Neural progenitor cell (in vitro differentiated cells): Measurements from ENCODE around the gene TPM1. TPM values are rescaled to one million over a fixed set of nuclear protein-coding genes. Genes with fewer than 3 reads are reported as not detected.

Experiments used
- DNase-seq: peaks from one replicate; pipeline ENCODE4 v3.0.0-alpha.2; 2016; ENCODE audit warnings: low spot score
- H2AFZ ChIP-seq: fragments of 200-600 bp; sonication (generic); replicated peaks from 2 replicates; pipeline ENCODE4 v1.6.1; 2016; ENCODE audit warnings: antibody characterized with exemption
- H3F3A ChIP-seq: fragments of 200-600 bp; sonication (generic); 2 replicates; pipeline ENCODE4 v1.6.1; 2016; ENCODE audit warnings: antibody characterized with exemption, low read depth
- H3K27ac ChIP-seq: fragments of 200-600 bp; sonication (generic); 2 replicates; pipeline ENCODE4 v1.5.1; 2016; ENCODE audit warnings: mild to moderate bottlenecking
- H3K27me3 ChIP-seq: fragments of 200-600 bp; sonication (generic); 2 replicates; pipeline ENCODE4 v1.6.1; 2016; ENCODE audit warnings: mild to moderate bottlenecking, moderate library complexity
- H3K36me3 ChIP-seq: fragments of 200-600 bp; sonication (generic); 2 replicates; pipeline ENCODE4 v1.5.1; 2016
- H3K4me1 ChIP-seq: fragments of 200-600 bp; sonication (generic); 2 replicates; pipeline ENCODE4 v1.6.1; 2016; ENCODE audit warnings: mixed run types
- H3K4me2 ChIP-seq: fragments of 200-600 bp; sonication (generic); 2 replicates; pipeline ENCODE4 v1.6.1; 2016
- H3K4me3 ChIP-seq: fragments of 200-600 bp; sonication (generic); 2 replicates; pipeline ENCODE4 v1.5.1; 2016
- H3K79me2 ChIP-seq: fragments of 200-600 bp; sonication (generic); 2 replicates; pipeline ENCODE4 v1.6.1; 2016; ENCODE audit warnings: low read depth
- H3K9ac ChIP-seq: fragments of 200-600 bp; sonication (generic); 2 replicates; pipeline ENCODE4 v1.6.1; 2016
- H3K9me3 ChIP-seq: fragments of 200-600 bp; sonication (generic); 2 replicates; pipeline ENCODE4 v1.5.1; 2016; ENCODE audit warnings: low read depth
- H4K20me1 ChIP-seq: fragments of 200-600 bp; sonication (generic); 2 replicates; pipeline ENCODE4 v1.6.1; 2016; ENCODE audit warnings: low read depth
- H3K27ac Mint-ChIP-seq: 3 replicates; pipeline ENCODE4 v1.8.0; 2021; ENCODE audit warnings: mixed read lengths
- H3K27me3 Mint-ChIP-seq: 2 replicates; pipeline ENCODE4 v1.8.0; 2022; ENCODE audit warnings: low read depth, mild to moderate bottlenecking, inconsistent platforms, moderate library complexity, mixed read lengths; ENCODE audit not compliant: insufficient read depth
- H3K36me3 Mint-ChIP-seq: 3 replicates; pipeline ENCODE4 v1.8.0; 2021; ENCODE audit warnings: mixed read lengths
- H3K4me1 Mint-ChIP-seq: 3 replicates; pipeline ENCODE4 v1.8.0; 2021; ENCODE audit warnings: mixed read lengths
- H3K4me3 Mint-ChIP-seq: 3 replicates; pipeline ENCODE4 v1.8.0; 2021; ENCODE audit warnings: mild to moderate bottlenecking, moderate library complexity, mixed read lengths
- H3K9me3 Mint-ChIP-seq: 3 replicates; pipeline ENCODE4 v1.8.0; 2020; ENCODE audit warnings: mixed read lengths
- EZH2 ChIP-seq: fragments of 200-600 bp; sonication (generic); IDR thresholded peaks from 2 replicates; pipeline ENCODE4 v1.6.1; 2017; ENCODE audit warnings: antibody characterized with exemption, mild to moderate bottlenecking, moderate library complexity
- EZH2phosphoT487 ChIP-seq: fragments of 200-600 bp; sonication (generic); IDR thresholded peaks from 2 replicates; pipeline ENCODE4 v1.6.1; 2017; ENCODE audit warnings: antibody characterized with exemption
- total RNA-seq: library from RNA; depleted of rRNA; stranded (reverse); fragments of >200 nt; gene quantifications from 2 replicates; pipeline ENCODE4 v1.2.3, GENCODE V29; 2015; ENCODE audit warnings: low replicate concordance
- TF ChIP-seq, protein P1 (sequence below): fragments of 200-600 bp; sonication (generic); IDR thresholded peaks from 2 replicates; pipeline ENCODE4 v1.5.1; 2017; ENCODE audit warnings: antibody characterized with exemption, mild to moderate bottlenecking

Gene TPM1
- total RNA-seq, 1 donor from 2014 or later: 623 TPM

DNA sequence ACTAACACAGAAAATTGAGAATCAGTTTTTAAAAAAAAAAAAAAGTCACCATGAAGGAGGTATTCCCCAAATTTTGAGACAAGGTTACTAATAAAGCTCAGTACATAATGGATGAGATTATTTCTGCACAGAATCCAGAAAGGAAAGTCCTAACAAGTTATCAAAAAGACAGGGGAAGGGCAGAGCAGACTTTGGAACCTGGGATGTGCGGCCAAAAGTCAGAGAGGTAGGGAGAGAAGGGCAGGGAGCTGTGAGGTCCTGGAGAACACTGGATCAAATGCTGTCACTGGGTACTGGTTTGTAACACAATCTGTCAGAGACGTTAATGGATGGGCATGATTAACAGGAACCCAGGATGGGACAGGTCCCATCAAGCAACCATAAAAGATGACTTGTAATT lies 67.0 kb downstream of the TPM1 start:
- H3K4me3 ChIP-seq: no peak overlapping the region
- Mint-ChIP-seq H3K27me3 (peaks cover 2% of the 10 kb centered on the region), H3K4me3 (no peak overlapping the region), H3K36me3 (no peaks in the 10 kb centered on the region), H3K27ac (no peak overlapping the region), H3K9me3 (peaks cover 10% of the 10 kb centered on the region), H3K4me1 (peaks cover 6% of the 10 kb centered on the region)
- H3K9ac ChIP-seq: no peak overlapping the region
- no peak for TF ChIP-seq EZH2
- TF ChIP-seq, protein P1, sequence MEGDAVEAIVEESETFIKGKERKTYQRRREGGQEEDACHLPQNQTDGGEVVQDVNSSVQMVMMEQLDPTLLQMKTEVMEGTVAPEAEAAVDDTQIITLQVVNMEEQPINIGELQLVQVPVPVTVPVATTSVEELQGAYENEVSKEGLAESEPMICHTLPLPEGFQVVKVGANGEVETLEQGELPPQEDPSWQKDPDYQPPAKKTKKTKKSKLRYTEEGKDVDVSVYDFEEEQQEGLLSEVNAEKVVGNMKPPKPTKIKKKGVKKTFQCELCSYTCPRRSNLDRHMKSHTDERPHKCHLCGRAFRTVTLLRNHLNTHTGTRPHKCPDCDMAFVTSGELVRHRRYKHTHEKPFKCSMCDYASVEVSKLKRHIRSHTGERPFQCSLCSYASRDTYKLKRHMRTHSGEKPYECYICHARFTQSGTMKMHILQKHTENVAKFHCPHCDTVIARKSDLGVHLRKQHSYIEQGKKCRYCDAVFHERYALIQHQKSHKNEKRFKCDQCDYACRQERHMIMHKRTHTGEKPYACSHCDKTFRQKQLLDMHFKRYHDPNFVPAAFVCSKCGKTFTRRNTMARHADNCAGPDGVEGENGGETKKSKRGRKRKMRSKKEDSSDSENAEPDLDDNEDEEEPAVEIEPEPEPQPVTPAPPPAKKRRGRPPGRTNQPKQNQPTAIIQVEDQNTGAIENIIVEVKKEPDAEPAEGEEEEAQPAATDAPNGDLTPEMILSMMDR: no peak
- H2AFZ ChIP-seq: no peak overlapping the region
- H4K20me1 ChIP-seq: no peaks in the 10 kb centered on the region
- no peaks in the 10 kb centered on the region for H3K79me2 ChIP-seq
- no peaks in the 10 kb centered on the region for H3K9me3 ChIP-seq
- H3K27ac ChIP-seq: no peak overlapping the region
- no peak for DNase-seq
- no peaks in the 10 kb centered on the region for H3K4me1 ChIP-seq
- H3K27me3 ChIP-seq: no peaks in the 10 kb centered on the region
- H3F3A ChIP-seq: no peaks in the 10 kb centered on the region
- no peaks in the 10 kb centered on the region for H3K36me3 ChIP-seq
- no peak overlapping the region for H3K4me2 ChIP-seq

DNA sequence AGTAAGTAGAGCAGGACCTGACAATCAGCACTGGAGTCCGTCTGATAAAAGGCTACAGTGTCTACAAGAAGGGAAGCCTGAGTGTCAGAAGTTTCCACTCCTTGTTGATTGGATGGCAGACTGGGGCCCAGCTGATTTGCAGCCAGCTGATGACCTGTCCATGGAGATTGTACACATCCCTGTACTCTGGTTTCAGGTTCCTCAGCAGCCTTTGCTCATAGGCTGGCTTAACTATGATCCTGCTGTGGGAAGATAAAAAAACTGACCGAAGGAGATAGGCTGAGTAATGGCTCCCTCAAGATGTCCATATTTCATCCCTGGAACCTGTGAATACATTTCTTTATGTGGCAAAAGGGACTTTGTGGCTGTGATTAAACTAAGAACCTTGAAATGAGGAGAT lies 67.4 kb downstream of the TPM1 start:
- H3K4me1 ChIP-seq: no peaks in the 10 kb centered on the region
- TF ChIP-seq EZH2phosphoT487 (no peak), EZH2 (no peak)
- TF ChIP-seq, protein P1: no peak
- H3K4me1 Mint-ChIP-seq: peaks cover 5% of the 10 kb centered on the region
- H3K27me3 Mint-ChIP-seq: peaks cover 2% of the 10 kb centered on the region
- no peak overlapping the region for H3K27ac ChIP-seq
- no peaks in the 10 kb centered on the region for H3K27me3 ChIP-seq
- no peak overlapping the region for H3K4me3 Mint-ChIP-seq
- no peaks in the 10 kb centered on the region for H3F3A ChIP-seq
- H3K9me3 Mint-ChIP-seq: peaks cover 9% of the 10 kb centered on the region
- no peaks in the 10 kb centered on the region for H4K20me1 ChIP-seq
- H2AFZ ChIP-seq: no peak overlapping the region
- DNase-seq: no peak
- no peaks in the 10 kb centered on the region for H3K79me2 ChIP-seq
- no peak overlapping the region for H3K4me2 ChIP-seq
- no peak overlapping the region for H3K27ac Mint-ChIP-seq
- H3K9me3 ChIP-seq: no peaks in the 10 kb centered on the region
- no peak overlapping the region for H3K9ac ChIP-seq
- no peaks in the 10 kb centered on the region for H3K36me3 Mint-ChIP-seq
- H3K4me3 ChIP-seq: no peak overlapping the region
- H3K36me3 ChIP-seq: no peaks in the 10 kb centered on the region

DNA sequence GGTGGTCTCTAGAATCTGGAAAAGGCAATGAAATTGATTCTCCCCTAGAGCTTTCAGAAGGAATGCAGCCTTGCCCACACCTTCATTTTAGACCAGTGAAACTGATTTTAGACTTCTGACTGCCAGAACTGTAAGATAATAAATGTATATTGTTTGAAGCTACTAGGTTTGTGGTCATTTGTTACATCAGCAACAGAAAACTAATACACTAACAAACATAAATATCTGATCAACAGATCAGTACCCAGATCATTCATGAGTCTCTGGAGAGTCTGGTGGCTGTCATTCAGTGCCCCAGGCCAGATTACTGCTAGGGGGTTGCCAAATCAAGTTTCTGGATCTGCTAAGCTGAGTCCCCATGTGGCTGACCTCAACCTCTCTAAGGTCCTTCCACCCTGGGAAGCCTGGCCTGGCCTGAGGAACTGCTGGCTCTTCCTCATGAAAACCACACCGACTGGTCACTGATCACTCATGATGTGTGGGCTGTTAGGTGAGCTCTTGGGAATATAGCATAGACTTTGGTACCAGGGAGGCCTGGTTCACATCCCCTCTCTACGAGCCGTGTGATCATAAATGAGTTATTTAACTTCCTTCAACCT lies 68.0 kb downstream of the TPM1 start:
- Histone ChIP-seq H3K27ac (no peak overlapping the region), H2AFZ (no peak overlapping the region), H3F3A (no peaks in the 10 kb centered on the region), H4K20me1 (no peaks in the 10 kb centered on the region), H3K79me2 (no peaks in the 10 kb centered on the region), H3K4me3 (no peak overlapping the region), H3K4me1 (no peaks in the 10 kb centered on the region), H3K36me3 (no peaks in the 10 kb centered on the region), H3K9me3 (no peaks in the 10 kb centered on the region), H3K9ac (no peak overlapping the region), H3K4me2 (no peak overlapping the region), H3K27me3 (no peaks in the 10 kb centered on the region)
- H3K9me3 Mint-ChIP-seq: peaks cover 5% of the 10 kb centered on the region
- H3K36me3 Mint-ChIP-seq: no peaks in the 10 kb centered on the region
- H3K27ac Mint-ChIP-seq: no peak overlapping the region
- no peak for DNase-seq
- H3K4me1 Mint-ChIP-seq: peaks cover 5% of the 10 kb centered on the region
- H3K4me3 Mint-ChIP-seq: no peak overlapping the region
- TF ChIP-seq EZH2 (no peak), EZH2phosphoT487 (no peak)
- TF ChIP-seq, protein P1: no peak
- H3K27me3 Mint-ChIP-seq: peaks cover 2% of the 10 kb centered on the region
